Measurements from ENCODE around the gene POLR1D.

Gene POLR1D

DNA sequence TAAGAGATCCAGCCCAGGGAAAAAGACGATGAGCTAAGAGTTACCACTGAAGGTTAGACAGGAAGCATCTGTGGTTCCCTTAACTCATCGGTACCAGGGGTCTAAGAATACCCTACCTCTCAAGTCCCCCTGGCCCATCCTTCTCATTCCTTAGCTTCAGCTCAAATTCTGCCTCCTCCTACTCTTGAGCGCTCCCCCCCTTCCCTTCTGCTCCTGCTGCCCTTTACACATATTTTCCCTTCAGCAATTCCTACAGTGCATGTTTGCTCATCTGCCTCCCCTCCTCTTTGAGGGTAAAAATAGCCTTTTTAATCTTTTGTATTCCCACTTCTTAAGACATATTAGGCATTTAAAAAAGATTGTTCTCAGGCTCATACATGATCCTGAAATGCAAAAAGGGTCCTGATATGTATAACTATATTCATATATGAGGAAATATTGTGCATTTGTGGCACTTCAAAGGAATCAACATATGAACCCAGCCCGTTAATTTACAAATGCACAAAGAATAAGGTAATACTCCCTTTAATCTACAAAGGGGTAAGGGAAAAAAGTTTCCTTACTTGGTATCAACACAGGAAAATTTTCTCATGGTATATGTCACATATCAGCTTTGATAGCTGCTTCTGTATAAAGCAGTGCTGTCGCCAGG, 34.5 kb upstream of the POLR1D start:
- FAIRE-seq (no peak), DNase-seq (ENCODE audit: insufficient read length, low spot score) (no peak)
- TF ChIP-seq, protein P1, sequence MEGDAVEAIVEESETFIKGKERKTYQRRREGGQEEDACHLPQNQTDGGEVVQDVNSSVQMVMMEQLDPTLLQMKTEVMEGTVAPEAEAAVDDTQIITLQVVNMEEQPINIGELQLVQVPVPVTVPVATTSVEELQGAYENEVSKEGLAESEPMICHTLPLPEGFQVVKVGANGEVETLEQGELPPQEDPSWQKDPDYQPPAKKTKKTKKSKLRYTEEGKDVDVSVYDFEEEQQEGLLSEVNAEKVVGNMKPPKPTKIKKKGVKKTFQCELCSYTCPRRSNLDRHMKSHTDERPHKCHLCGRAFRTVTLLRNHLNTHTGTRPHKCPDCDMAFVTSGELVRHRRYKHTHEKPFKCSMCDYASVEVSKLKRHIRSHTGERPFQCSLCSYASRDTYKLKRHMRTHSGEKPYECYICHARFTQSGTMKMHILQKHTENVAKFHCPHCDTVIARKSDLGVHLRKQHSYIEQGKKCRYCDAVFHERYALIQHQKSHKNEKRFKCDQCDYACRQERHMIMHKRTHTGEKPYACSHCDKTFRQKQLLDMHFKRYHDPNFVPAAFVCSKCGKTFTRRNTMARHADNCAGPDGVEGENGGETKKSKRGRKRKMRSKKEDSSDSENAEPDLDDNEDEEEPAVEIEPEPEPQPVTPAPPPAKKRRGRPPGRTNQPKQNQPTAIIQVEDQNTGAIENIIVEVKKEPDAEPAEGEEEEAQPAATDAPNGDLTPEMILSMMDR (IDR thresholded peaks at IDR 0.05; ENCODE audit: insufficient read depth, missing control alignments), result no peak

DNA sequence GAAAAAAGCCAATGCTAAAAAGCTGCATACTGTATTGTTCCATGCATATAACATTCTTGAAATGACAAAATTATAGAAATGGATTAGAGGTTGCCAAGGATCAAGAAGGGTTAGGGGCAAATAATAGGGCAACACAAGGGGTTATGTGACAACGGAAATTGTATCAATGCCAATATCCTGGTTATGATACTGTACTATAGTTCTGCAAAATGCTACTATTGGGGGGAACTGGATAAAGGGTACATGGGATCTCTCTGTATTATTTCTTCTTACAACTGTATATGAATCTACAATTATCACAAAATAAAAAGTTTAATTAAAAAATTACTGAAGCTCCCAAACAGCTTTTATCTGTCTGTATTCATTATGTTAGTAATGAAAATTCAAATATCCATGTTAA, 33.3 kb upstream of the POLR1D start:
- no peak for DNase-seq (ENCODE audit: insufficient read length, low spot score)
- no peak for FAIRE-seq
- TF ChIP-seq, protein P1 (IDR thresholded peaks at IDR 0.05; ENCODE audit: insufficient read depth, missing control alignments), result no peak

DNA sequence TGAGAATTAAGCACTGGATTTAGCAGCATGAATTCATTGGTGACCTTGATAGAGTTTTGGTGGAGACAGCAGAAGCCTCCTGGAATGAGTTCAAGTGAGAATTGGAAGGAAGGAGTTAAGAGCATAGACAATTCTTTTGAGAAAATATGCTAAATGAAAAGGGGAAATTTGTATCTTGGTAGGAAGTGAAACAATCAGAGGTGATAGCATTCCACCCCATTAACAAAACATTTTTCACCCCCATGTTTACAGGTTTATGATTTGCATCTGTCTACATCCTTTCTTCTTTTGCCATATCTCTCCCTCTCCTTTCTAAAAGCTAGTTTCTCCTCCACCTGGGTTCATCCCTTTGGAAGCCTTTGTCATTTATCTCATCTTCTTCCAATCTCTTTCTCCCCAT, 28.8 kb upstream of the POLR1D start:
- TF ChIP-seq, protein P1 (IDR thresholded peaks at IDR 0.05; ENCODE audit: insufficient read depth, missing control alignments), result no peak
- FAIRE-seq (peak; percentile 25), DNase-seq (ENCODE audit: insufficient read length, low spot score) (no peak)

DNA sequence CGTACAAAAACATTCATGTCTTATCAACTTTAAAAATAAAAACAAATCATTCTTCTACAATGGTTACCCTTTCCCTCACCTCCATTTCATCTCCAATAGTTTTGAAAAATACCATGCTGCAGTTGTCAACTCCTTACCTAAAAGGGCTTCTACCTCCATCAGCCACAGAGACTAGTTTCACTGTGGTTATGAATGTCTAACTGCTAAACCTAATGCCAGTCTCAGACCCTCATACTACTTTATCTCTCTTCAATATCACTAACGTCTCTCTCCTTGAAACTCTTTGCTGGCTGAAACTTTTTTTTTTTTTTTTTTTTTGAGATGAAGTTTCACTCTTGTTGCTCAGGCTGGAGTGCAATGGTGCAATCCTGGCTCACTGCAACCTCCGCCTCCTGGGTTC, 28.4 kb upstream of the POLR1D start:
- DNase-seq (ENCODE audit: insufficient read length, low spot score), result no peak
- no peak for FAIRE-seq
- TF ChIP-seq, protein P1 (IDR thresholded peaks at IDR 0.05; ENCODE audit: insufficient read depth, missing control alignments), result no peak

DNA sequence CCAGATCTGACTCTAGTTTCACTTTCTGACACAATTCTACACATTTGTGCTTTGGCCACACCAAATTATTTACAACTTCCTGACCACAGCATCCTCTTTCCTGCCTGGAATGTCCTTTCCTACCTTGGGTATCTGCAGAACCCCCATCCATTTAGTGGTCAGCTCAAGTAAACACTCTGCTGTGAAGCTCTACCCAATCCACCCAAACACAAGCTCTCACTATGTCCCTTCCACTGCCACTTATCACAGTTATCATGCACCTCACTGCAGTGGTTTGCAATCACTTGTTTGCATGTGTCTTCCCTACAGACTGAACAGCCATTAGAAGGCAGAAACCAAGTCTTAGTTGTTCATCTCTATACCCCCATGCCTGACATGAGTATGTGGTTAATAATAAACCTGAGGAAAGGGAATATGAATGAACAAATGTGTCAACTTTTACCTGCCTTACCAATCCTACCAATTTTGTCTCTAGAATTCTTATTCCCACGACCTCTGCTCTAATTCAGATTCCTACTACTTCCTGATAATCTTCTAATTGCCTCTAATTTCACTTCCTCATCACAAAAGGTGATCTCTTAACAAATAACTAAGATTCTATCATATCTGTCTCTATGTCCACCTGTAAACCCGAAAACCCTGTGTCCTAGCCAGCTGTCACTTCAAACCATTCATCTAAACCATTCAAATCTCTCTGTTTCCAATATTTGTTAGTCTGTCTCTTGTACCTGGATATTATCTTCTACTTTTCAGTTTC, 26.5 kb upstream of the POLR1D start:
- FAIRE-seq (no peak), DNase-seq (ENCODE audit: insufficient read length, low spot score) (no peak)
- TF ChIP-seq, protein P1 (IDR thresholded peaks at IDR 0.05; ENCODE audit: insufficient read depth, missing control alignments), result no peak

DNA sequence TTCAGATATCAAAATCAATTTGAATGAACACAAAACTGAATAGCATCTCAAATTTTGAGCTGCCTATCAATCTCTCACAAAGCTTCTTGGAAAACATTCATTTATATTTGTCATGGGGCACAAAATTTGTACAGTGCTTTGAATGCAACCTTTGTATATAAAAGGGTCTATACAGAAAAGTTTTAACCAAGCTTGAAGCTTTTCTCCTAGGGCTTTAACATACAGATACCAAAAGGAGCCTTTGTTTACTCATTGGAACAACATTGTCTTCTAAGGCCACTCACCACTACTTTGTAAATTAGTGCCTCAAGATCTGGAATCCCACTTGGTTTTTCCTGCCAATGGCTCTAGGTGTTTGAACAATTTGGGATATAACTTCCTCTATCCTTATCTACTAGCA, 22.6 kb upstream of the POLR1D start:
- TF ChIP-seq, protein P1 (IDR thresholded peaks at IDR 0.05; ENCODE audit: insufficient read depth, missing control alignments), result no peak
- DNase-seq (ENCODE audit: insufficient read length, low spot score) (no peak), FAIRE-seq (no peak)
